Activated CD8-positive, alpha-beta T cell treated with anti-CD3 and anti-CD28 coated beads for 36 hours (primary cell): ENCODE data around the gene FBXO42. TPM values are rescaled to one million over a fixed set of nuclear protein-coding genes. Genes with fewer than 3 reads are reported as not detected.

Source experiments
- ATAC-seq: fragments of 200-7000 bp; cut with Tn5 transposase; one replicate; pipeline ENCODE4 v1.10.0; 2021; ENCODE audit warnings: mild to moderate bottlenecking, moderate library complexity
- CTCF ChIA-PET: fragments of 350-600 bp; sonication (Branson Sonifier 250); formaldehyde crosslinking; loops from one replicate; lab custom pipeline; 2021; ENCODE audit warnings: antibody characterized with exemption; lab: Charles Lee
- POLR2A ChIA-PET: fragments of 350-600 bp; sonication (Branson Sonifier 250); formaldehyde crosslinking; loops from one replicate; lab custom pipeline; 2021; ENCODE audit warnings: antibody characterized with exemption; lab: Charles Lee
- DNase-seq: peaks from one replicate; pipeline ENCODE4 v3.0.0-alpha.2; 2020
- H3K27ac Mint-ChIP-seq: one replicate; pipeline ENCODE4 v1.8.0; 2021; ENCODE audit warnings: mild to moderate bottlenecking, mixed read lengths
- H3K27me3 Mint-ChIP-seq: one replicate; pipeline ENCODE4 v1.8.0; 2021; ENCODE audit warnings: mixed read lengths
- H3K36me3 Mint-ChIP-seq: one replicate; pipeline ENCODE4 v1.8.0; 2021; ENCODE audit warnings: low read depth, mixed read lengths
- H3K4me1 Mint-ChIP-seq: one replicate; pipeline ENCODE4 v1.8.0; 2021; ENCODE audit warnings: low read depth, mixed read lengths
- H3K4me3 Mint-ChIP-seq: one replicate; pipeline ENCODE4 v1.8.0; 2021; ENCODE audit warnings: mild to moderate bottlenecking, moderate library complexity, mixed read lengths
- H3K9me3 Mint-ChIP-seq: one replicate; pipeline ENCODE4 v1.8.0; 2021; ENCODE audit warnings: mixed read lengths
- CTCF ChIP-seq: fragments of 200-600 bp; IDR thresholded peaks from one replicate; pipeline ENCODE4 v1.8.0; 2022; ENCODE audit warnings: antibody characterized with exemption, mild to moderate bottlenecking
- intact Hi-C: fragments of 100-400 bp; cut with micrococcal nuclease; formaldehyde crosslinking; loops from one replicate; pipeline ENCODE4 v1.10.0; 2022
- total RNA-seq, 2 experiments: library from RNA; stranded (reverse); gene quantifications; one replicate each; pipeline ENCODE4 v1.2.3, GENCODE V29; 2021

FBXO42 gene
- total RNA-seq, 2 experiments from 2014 or later, result 19.8 to 21.3 TPM

DNA sequence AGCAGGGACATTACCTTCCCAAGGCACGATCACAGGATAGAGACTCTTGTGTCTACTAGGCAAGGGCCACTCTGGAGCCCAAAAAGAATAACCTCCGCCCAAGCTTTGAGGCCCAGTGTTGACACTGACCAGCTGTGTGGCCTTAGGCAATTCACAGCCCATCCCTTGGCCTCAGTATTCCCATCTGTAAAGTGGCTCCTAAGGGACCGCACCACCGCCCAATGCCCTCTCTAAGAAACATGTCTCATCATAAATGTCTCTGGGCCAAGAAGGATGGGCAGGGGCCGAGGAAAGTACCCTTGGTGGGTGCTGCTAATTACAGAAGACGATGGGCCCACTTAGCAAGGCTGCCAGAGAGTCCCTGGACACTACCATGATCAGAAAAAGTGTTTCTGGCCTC, 140.5 kb downstream of the FBXO42 start:
- Mint-ChIP-seq H3K27ac (no peak overlapping the region), H3K27me3 (no peaks in the 10 kb centered on the region), H3K36me3 (no peaks in the 10 kb centered on the region), H3K4me3 (no peak overlapping the region), H3K9me3 (no peaks in the 10 kb centered on the region), H3K4me1 (peaks cover 13% of the 10 kb centered on the region)
- no peak for TF ChIP-seq CTCF
- CTCF ChIA-PET, result no interaction called here
- POLR2A ChIA-PET, result no interaction called here
- no peak for DNase-seq
- no peak for ATAC-seq
- intact Hi-C loops, result no loop called here

- Mint-ChIP-seq H3K9me3 (no peaks in the 10 kb centered on the region), H3K27me3 (no peaks in the 10 kb centered on the region), H3K4me3 (no peak overlapping the region), H3K27ac (no peak overlapping the region), H3K36me3 (no peaks in the 10 kb centered on the region), H3K4me1 (peaks cover 4% of the 10 kb centered on the region)
- no peak for ATAC-seq
- intact Hi-C loops, result no loop called here
- no peak for TF ChIP-seq CTCF
- CTCF ChIA-PET, result no interaction called here
- DNase-seq, result no peak
- POLR2A ChIA-PET, result interaction anchor here (1.0 kb wide), 1 partner anchor 22 kb away, joined by 3 read pairs; no protein-coding TSS in a partner anchor
Observed at GRCh38 chr1:16210581-16210980, 141.7 kb downstream of the FBXO42 start.

DNA sequence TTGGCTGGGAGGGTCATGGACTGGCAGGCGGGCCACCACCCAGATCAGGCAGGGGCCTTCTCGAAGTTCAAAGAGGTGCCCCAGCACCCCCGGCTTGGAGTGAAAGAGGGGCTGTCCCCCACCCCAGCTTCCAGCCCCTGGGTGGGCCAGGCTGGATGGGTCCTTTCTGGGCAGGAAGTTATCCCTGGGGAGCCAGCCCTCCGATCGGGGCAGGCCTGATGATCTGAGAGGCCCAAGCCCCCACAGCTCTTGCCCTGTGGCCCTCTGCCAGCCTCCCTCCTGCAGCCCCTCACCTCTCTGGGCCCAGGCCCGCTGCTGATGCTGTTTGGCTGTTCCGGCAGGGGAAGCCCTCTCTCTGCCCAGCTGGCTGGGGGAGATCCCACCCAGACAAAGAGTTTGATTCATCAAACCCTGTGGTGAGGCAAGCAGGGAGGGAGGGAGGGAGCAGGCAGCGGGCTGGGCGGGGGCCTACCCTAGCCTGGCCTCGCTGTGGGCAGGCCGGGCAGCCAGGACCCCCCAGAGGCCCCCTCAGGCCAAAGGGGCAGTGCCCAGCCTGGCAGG, 142.4 kb downstream of the FBXO42 start:
- H3K36me3 Mint-ChIP-seq, result no peaks in the 10 kb centered on the region
- intact Hi-C loops, result no loop called here
- ChIA-PET CTCF (no interaction called here), POLR2A (interaction anchor here (0.6 to 5.6 kb wide), 2 partner anchors 9 to 304 kb away, joined by 3 to 27 read pairs; no protein-coding TSS in a partner anchor)
- H3K27me3 Mint-ChIP-seq, result no peaks in the 10 kb centered on the region
- no peak for ATAC-seq
- H3K4me3 Mint-ChIP-seq, result no peak overlapping the region
- no peak overlapping the region for H3K27ac Mint-ChIP-seq
- peaks cover 4% of the 10 kb centered on the region for H3K4me1 Mint-ChIP-seq
- TF ChIP-seq CTCF, result no peak
- H3K9me3 Mint-ChIP-seq, result no peaks in the 10 kb centered on the region
- DNase-seq, result no peak

DNA sequence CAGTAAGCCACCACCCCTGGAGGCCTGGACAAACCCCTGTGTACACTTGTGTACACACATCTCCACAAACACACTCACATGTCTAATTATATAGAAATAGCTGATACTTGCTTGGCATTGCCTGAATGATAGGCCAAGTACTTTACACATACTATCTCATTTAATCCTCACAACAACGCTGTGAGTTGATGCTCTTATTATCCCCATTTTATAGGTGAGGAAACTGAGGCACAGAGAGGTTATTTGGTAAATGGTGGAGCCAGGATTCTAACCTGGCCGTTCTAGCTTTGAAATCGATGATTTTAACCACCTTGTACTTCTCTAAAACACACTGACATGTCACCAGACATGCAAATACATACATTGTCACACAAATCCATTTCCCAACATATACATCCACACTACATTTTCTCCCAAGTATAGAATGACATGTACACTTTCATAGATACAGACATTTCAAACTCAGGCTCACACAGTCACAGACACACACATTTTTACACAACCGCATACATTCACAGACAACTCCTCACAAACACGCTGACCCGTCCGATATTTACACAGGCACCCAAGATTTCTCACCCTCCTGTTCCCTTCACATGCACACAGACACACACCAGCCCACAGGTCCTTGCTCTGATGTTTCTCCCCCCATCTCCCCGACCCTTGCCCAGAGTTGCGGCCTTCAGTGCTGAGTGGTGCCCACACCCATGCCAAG, 143.0 kb downstream of the FBXO42 start:
- Mint-ChIP-seq H3K27me3 (no peaks in the 10 kb centered on the region), H3K9me3 (no peaks in the 10 kb centered on the region), H3K4me1 (peaks cover 4% of the 10 kb centered on the region), H3K36me3 (no peaks in the 10 kb centered on the region), H3K4me3 (no peak overlapping the region), H3K27ac (no peak overlapping the region)
- POLR2A ChIA-PET, result interaction anchor here (0.8 to 5.6 kb wide), 2 partner anchors 9 to 59 kb away, joined by 3 to 27 read pairs; no protein-coding TSS in a partner anchor
- TF ChIP-seq CTCF, result no peak
- DNase-seq (no peak), ATAC-seq (no peak)
- CTCF ChIA-PET, result no interaction called here
- intact Hi-C loops, result no loop called here
